ENCODE results near the gene PMPCA.

The PMPCA gene

DNA sequence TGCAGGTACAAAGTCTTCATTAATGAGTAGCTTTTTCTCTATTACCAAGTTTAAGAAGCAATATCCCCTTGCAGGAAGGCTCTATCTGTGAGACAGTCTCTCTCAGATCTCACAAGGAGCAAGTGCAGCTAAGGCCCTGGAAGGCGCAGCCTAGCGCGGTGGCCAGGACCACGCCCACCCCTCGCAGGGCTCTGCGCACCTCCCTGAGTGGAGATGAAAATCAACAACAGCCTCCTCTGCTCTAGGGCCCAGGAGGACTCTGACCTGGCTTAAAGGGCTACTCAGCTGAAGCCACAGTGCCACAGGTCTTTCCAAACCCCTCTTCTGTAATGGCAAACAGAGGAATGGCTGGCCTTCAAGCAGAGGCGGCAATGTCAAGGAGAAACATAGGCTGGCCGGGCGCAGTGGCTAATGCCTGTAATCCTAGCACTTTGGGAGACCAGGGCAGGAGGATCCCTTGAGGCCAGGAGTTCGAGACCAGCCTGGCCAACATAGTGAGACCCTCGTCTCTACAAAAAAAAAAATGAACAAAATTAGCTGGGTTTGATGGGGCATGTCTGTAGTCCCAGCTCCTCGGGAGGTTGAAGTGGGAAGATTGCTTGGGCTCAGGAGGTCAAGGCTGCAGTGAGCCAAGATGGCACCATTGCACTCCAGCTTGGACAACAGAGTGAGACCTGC is 60.5 kb downstream of the PMPCA start:
- no peak overlapping the region for H3K4me3 ChIP-seq (ENCODE audit: low read length)
- TF ChIP-seq ZNF274 (IDR thresholded peaks at IDR 0.05; ENCODE audit: low read depth, low read length), result no peak

DNA sequence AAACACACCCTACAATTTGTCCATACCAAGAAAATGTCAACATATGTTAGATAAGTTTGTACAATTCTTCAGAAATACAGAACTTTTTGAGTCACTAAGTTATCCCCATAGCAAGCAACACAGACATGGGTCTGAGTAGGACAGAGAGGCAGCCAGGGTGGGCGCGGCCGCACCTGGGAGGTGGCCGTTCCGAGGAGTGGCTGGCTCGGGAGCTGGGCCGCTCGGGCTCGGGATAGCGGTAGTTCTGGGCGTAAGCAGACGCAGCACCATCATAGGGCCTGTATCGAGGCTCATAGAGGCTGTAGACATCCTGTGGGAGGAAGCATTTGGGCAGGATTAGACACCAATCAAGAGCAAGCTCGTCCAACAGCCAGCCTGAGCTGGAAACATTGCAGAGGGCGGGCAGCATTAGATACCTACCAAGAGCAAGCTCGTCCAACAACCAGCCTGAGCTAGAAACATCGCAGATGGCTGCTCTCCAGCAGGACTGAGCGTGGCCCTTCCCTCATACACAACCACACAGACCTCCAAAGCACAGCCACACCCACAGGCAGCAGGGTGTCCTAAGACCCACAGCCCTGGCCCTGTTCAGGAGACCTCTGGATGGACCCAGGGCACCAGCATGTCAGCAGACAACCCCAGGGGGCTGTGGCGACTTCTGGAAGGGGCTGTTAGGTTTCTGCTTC is 61.5 kb downstream of the PMPCA start:
- no peak for TF ChIP-seq ZNF274 (IDR thresholded peaks at IDR 0.05; ENCODE audit: low read depth, low read length)

DNA sequence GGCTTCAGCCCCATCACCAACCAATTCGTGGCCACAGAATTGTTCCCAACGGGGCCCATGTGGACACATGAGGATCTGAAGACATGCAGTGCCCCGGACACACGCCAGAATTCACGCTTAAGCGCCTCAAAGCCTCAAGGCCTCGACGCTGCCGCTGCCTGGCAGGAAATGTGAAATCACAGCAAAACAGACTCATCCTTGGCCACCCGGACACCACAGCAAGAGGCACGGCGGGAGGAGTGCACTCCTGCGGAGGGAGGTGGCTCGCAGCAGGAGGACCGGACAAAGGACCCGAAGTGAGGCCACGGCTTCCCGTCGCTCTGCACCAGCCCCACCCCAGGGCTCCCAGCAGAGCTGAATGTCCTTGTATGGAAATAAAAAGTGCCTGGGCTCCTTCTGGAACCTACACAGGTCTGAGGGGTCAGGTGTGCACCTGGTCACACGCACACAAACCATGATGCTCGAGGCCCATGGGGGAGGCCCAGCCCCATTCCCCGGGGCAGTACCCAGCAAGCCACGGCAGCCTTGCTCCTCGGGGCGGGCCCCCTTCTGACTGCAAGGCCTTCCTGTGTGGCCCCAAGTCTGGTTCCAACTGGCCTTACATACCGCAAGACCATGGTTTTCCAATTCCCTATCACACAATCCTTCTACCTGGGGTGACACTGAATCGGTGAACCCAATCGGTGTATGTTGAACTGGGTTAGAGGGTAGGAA is 62.3 kb downstream of the PMPCA start:
- TF ChIP-seq ZNF274 (IDR thresholded peaks at IDR 0.05; ENCODE audit: low read depth, low read length), result no peak
- no peak overlapping the region for H3K4me3 ChIP-seq (ENCODE audit: low read length)

More for the DNA sequence above, 61.5 kb downstream of the PMPCA start:
- no peak overlapping the region for H3K4me3 ChIP-seq (ENCODE audit: low read length)

GRCh38 chr9:136473354-136473721 is 62.9 kb downstream of the PMPCA start:
- no peak for TF ChIP-seq ZNF274 (IDR thresholded peaks at IDR 0.05; ENCODE audit: low read depth, low read length)
- no peak overlapping the region for H3K4me3 ChIP-seq (ENCODE audit: low read length)
